H9 (cell line): ENCODE results near the gene GDF15. TPM values are rescaled to one million over a fixed set of nuclear protein-coding genes. Genes with fewer than 3 reads are reported as not detected.

ENCODE experiments used
- DNase-seq: peaks from one replicate; pipeline ENCODE4 v3.0.0-alpha.2; 2017
- H2AFZ ChIP-seq: one replicate; pipeline ENCODE4 v1.6.1; 2013; ENCODE audit warnings: mild to moderate bottlenecking, low read length, control low read depth, moderate library complexity
- H2AK5ac ChIP-seq: 2 replicates; pipeline ENCODE4 v1.6.1; 2013; ENCODE audit warnings: low read length, control low read depth, mixed read lengths; ENCODE audit not compliant: insufficient read length
- H2BK120ac ChIP-seq: one replicate; pipeline ENCODE4 v1.6.1; 2013; ENCODE audit warnings: low read depth, mild to moderate bottlenecking, low read length, control low read depth, inconsistent platforms; ENCODE audit not compliant: poor library complexity, severe bottlenecking
- H2BK12ac ChIP-seq: 2 replicates; pipeline ENCODE4 v1.6.1; 2013; ENCODE audit warnings: low read length, control low read depth, mixed read lengths, low read depth; ENCODE audit not compliant: insufficient read length
- H2BK15ac ChIP-seq: 2 replicates; pipeline ENCODE4 v1.6.1; 2013; ENCODE audit warnings: low read depth, low read length, control low read depth
- H2BK20ac ChIP-seq: one replicate; pipeline ENCODE4 v1.6.1; 2013; ENCODE audit warnings: low read depth, mild to moderate bottlenecking, low read length, control low read depth, inconsistent platforms; ENCODE audit not compliant: poor library complexity, severe bottlenecking
- H2BK5ac ChIP-seq: 2 replicates; pipeline ENCODE4 v1.6.1; 2013; ENCODE audit warnings: low read length, control low read depth, mixed read lengths; ENCODE audit not compliant: insufficient read length
- H3K14ac ChIP-seq: 2 replicates; pipeline ENCODE4 v1.6.1; 2013; ENCODE audit warnings: low read length, control low read depth; ENCODE audit not compliant: insufficient read depth
- H3K18ac ChIP-seq: 2 replicates; pipeline ENCODE4 v1.6.1; 2013; ENCODE audit warnings: low read depth, mild to moderate bottlenecking, mixed read lengths, low read length, control low read depth; ENCODE audit not compliant: insufficient read length
- H3K23ac ChIP-seq: 2 replicates; pipeline ENCODE4 v1.6.1; 2013; ENCODE audit warnings: low read length, control low read depth, mixed read lengths, low read depth; ENCODE audit not compliant: insufficient read length
- H3K23me2 ChIP-seq: 2 replicates; pipeline ENCODE4 v1.6.1; 2013; ENCODE audit warnings: low read depth, mild to moderate bottlenecking, mixed read lengths, low read length, control low read depth; ENCODE audit not compliant: insufficient read length, poor library complexity, severe bottlenecking
- H3K27ac ChIP-seq: 2 replicates; pipeline ENCODE4 v1.5.1; 2013; ENCODE audit warnings: low read length, control low read depth, mixed read lengths, low read depth; ENCODE audit not compliant: insufficient read length
- H3K27me3 ChIP-seq: 2 replicates; pipeline ENCODE4 v1.6.1; 2013; ENCODE audit warnings: low read length, control low read depth, inconsistent platforms; ENCODE audit not compliant: insufficient read depth
- H3K4ac ChIP-seq: 2 replicates; pipeline ENCODE4 v1.6.1; 2013; ENCODE audit warnings: low read depth, mild to moderate bottlenecking, control low read depth, inconsistent platforms, low read length, moderate library complexity
- H3K4me1 ChIP-seq: 2 replicates; pipeline ENCODE4 v1.6.1; 2013; ENCODE audit warnings: low read length, control low read depth, inconsistent platforms; ENCODE audit not compliant: insufficient read depth
- H3K4me2 ChIP-seq: 2 replicates; pipeline ENCODE4 v1.6.1; 2013; ENCODE audit warnings: low read length, control low read depth, mixed read lengths; ENCODE audit not compliant: insufficient read length, insufficient read depth
- H3K56ac ChIP-seq: 2 replicates; pipeline ENCODE4 v1.6.1; 2013; ENCODE audit warnings: low read depth, mild to moderate bottlenecking, mixed read lengths, low read length, control low read depth; ENCODE audit not compliant: insufficient read length
- H3K79me1 ChIP-seq: 2 replicates; pipeline ENCODE4 v1.6.1; 2013; ENCODE audit warnings: low read depth, mild to moderate bottlenecking, moderate library complexity, low read length, control low read depth, inconsistent platforms; ENCODE audit not compliant: insufficient read depth, poor library complexity, severe bottlenecking
- H3K79me2 ChIP-seq: 2 replicates; pipeline ENCODE4 v1.6.1; 2013; ENCODE audit warnings: low read length, control low read depth, inconsistent platforms; ENCODE audit not compliant: insufficient read depth
- H3K9ac ChIP-seq: 2 replicates; pipeline ENCODE4 v1.6.1; 2013; ENCODE audit warnings: low read length, control low read depth, mixed read lengths; ENCODE audit not compliant: insufficient read length; ENCODE audit errors: extremely low read depth
- H3K9me3 ChIP-seq: one replicate; pipeline ENCODE4 v1.6.1; 2013; ENCODE audit warnings: low read depth, low read length, inconsistent platforms; ENCODE audit not compliant: control insufficient read depth
- H3T11ph ChIP-seq: one replicate; pipeline ENCODE4 v1.6.1; 2013; ENCODE audit warnings: mild to moderate bottlenecking, low read length, control low read depth, inconsistent platforms
- H4K20me1 ChIP-seq: one replicate; pipeline ENCODE4 v1.6.1; 2013; ENCODE audit not compliant: control insufficient read depth, insufficient read length, insufficient read depth
- H4K5ac ChIP-seq: 2 replicates; pipeline ENCODE4 v1.6.1; 2013; ENCODE audit warnings: low read depth, mild to moderate bottlenecking, mixed read lengths, low read length, control low read depth; ENCODE audit not compliant: insufficient read length
- H4K8ac ChIP-seq: replicated peaks from 2 replicates; pipeline ENCODE4 v1.6.1; 2013; ENCODE audit warnings: low read length, control low read depth, mixed read lengths, low read depth; ENCODE audit not compliant: insufficient read length
- H4K91ac ChIP-seq: 2 replicates; pipeline ENCODE4 v1.6.1; 2013; ENCODE audit warnings: low read depth, mild to moderate bottlenecking, moderate library complexity, mixed read lengths, low read length, control low read depth; ENCODE audit not compliant: insufficient read length
- H3K27ac Mint-ChIP-seq, 3 experiments: 2 replicates in 2 of 3; 3 replicates in 1 of 3; pipeline ENCODE4 v1.8.0; 2020 to 2021; ENCODE audit warnings: mixed read lengths in 3 of 3, mild to moderate bottlenecking in 1 of 3, moderate library complexity in 1 of 3
- H3K27me3 Mint-ChIP-seq: 2 replicates; pipeline ENCODE4 v1.8.0; 2021; ENCODE audit warnings: low read depth, mild to moderate bottlenecking, moderate library complexity, mixed read lengths
- H3K36me3 Mint-ChIP-seq, 3 experiments: 2 replicates in 2 of 3; 3 replicates in 1 of 3; pipeline ENCODE4 v1.8.0; 2020 to 2021; ENCODE audit warnings: low read depth in 3 of 3, mixed read lengths in 3 of 3; ENCODE audit not compliant: insufficient read depth in 1 of 3
- H3K4me1 Mint-ChIP-seq, 2 experiments: 2 replicates each; pipeline ENCODE4 v1.8.0; 2020; ENCODE audit warnings: mixed read lengths in 2 of 2
- H3K4me3 Mint-ChIP-seq, 2 experiments: 2 replicates in 1 of 2; 3 replicates in 1 of 2; pipeline ENCODE4 v1.8.0; 2020 to 2021; ENCODE audit warnings: mild to moderate bottlenecking in 2 of 2, mixed read lengths in 2 of 2, moderate library complexity in 1 of 2
- H3K9me3 Mint-ChIP-seq, 2 experiments: 2 replicates in 1 of 2; 3 replicates in 1 of 2; pipeline ENCODE4 v1.8.0; 2020; ENCODE audit warnings: mild to moderate bottlenecking in 2 of 2, mixed read lengths in 2 of 2, moderate library complexity in 1 of 2
- WGBS: extraction: QIAGEN DNeasy Blood & Tissue Kit; methylation state at CpG from one replicate; pipeline ENCODE4 v1.1.7; 2013; ENCODE audit warnings: missing lambda C conversion rate, low lambda C conversion rate, mixed read lengths; ENCODE audit not compliant: insufficient read length; ENCODE audit errors: extremely low coverage; 5-methylcytosine and 5-hydroxymethylcytosine counted together
- total RNA-seq: library from RNA; stranded (reverse); gene quantifications from 2 replicates; pipeline ENCODE4 v1.2.1, GENCODE V29; 2021
- TF ChIP-seq, protein P1 (sequence below): fragments of 200-600 bp; sonication (generic); conservative IDR thresholded peaks from 3 replicates; pipeline ENCODE4 v1.8.0; 2021; ENCODE audit warnings: antibody characterized with exemption, mild to moderate bottlenecking

GDF15 gene
- total RNA-seq, 1 experiment from 2014 or later: 5.7 TPM

GRCh38 chr19:18390065-18390907, 4.3 kb downstream of the GDF15 start:
- Histone ChIP-seq H3K79me1 (no peaks in the 10 kb centered on the region), H3T11ph (no peak overlapping the region), H2BK15ac (no peak overlapping the region), H3K27me3 (no peaks in the 10 kb centered on the region), H3K23me2 (no peaks in the 10 kb centered on the region), H3K4me1 (no peaks in the 10 kb centered on the region), H2AFZ (no peak overlapping the region), H3K4ac (no peak overlapping the region), H3K79me2 (no peaks in the 10 kb centered on the region), H2BK120ac (no peak overlapping the region), H2AK5ac (no peak overlapping the region), H4K5ac (no peak overlapping the region), H3K14ac (no peak overlapping the region), H4K20me1 (no peaks in the 10 kb centered on the region), H3K18ac (no peak overlapping the region), H4K8ac (no peak overlapping the region), H3K9me3 (no peaks in the 10 kb centered on the region), H3K27ac (no peak overlapping the region), H2BK20ac (no peak overlapping the region), H2BK5ac (no peak overlapping the region), H3K4me2 (no peak overlapping the region), H2BK12ac (no peak overlapping the region), H3K56ac (no peak overlapping the region), H3K23ac (no peak overlapping the region), H3K9ac (no peak overlapping the region), H4K91ac (no peak overlapping the region)
- Mint-ChIP-seq H3K27me3 (peaks cover 41% of the 10 kb centered on the region), H3K4me3 (no peak overlapping the region), H3K4me1 (peaks cover 12% of the 10 kb centered on the region in 2 experiments), H3K9me3 (no peaks in the 10 kb centered on the region), H3K27ac (no peak overlapping the region), H3K36me3 (peaks cover 0 to 5% (median 5%) of the 10 kb centered on the region in 3 experiments; a peak in 1 of 7 replicates)
- WGBS: no CpG with 5 or more reads among the region's 6 CpGs
- TF ChIP-seq, protein P1, sequence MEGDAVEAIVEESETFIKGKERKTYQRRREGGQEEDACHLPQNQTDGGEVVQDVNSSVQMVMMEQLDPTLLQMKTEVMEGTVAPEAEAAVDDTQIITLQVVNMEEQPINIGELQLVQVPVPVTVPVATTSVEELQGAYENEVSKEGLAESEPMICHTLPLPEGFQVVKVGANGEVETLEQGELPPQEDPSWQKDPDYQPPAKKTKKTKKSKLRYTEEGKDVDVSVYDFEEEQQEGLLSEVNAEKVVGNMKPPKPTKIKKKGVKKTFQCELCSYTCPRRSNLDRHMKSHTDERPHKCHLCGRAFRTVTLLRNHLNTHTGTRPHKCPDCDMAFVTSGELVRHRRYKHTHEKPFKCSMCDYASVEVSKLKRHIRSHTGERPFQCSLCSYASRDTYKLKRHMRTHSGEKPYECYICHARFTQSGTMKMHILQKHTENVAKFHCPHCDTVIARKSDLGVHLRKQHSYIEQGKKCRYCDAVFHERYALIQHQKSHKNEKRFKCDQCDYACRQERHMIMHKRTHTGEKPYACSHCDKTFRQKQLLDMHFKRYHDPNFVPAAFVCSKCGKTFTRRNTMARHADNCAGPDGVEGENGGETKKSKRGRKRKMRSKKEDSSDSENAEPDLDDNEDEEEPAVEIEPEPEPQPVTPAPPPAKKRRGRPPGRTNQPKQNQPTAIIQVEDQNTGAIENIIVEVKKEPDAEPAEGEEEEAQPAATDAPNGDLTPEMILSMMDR: no peak
- no peak for DNase-seq
